ENCODE data around the gene NDST3. TPM values are rescaled to one million over a fixed set of nuclear protein-coding genes. Genes with fewer than 3 reads are reported as not detected.

Gene NDST3
- polyA plus RNA-seq, 1 of the 3 experiments (the other 2 are of a cell fraction) = 1.2 TPM

DNA sequence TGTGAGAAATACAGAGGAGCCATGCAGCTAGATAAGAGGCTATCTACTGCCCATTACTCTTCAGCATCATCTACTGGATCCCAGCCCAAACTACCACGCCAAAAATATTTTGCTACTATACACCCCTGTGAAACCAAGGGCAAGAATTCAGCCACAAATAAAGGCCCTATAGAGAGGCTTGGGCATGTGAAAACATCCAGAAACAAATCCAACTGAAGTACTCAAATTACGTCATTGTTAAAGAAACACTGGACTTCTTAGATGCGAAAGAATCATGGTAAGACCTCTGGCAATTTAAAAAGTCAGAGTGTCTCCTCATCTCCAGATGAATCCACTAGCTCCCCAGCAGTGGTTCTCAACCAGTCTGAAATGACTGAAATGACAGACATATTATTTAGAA, 12.8 kb downstream of the NDST3 start:
- H3K4me2 ChIP-seq = no peak overlapping the region
- DNase-seq = no peak
- H3K27ac ChIP-seq (ENCODE audit: low read depth in 2 of 2, low read length in 1 of 2) = no peak overlapping the region
- no peaks in the 10 kb centered on the region for H3K4me1 ChIP-seq (ENCODE audit: control insufficient read depth in 1 of 2, insufficient read depth in 2 of 2, low read depth in 1 of 2, low read length in 1 of 2)
- H2AFZ ChIP-seq (ENCODE audit: low read depth) = no peak overlapping the region
- H3F3A ChIP-seq (replicated peaks; ENCODE audit: insufficient read depth) = no peaks in the 10 kb centered on the region
- POLR2A ChIA-PET = no interaction called here
- H3K79me2 ChIP-seq (ENCODE audit: insufficient read depth) = no peaks in the 10 kb centered on the region
- no peaks in the 10 kb centered on the region for H3K36me3 ChIP-seq (replicated peaks in 1 of 2; ENCODE audit: control insufficient read depth in 1 of 2, insufficient read depth in 2 of 2, low read length in 1 of 2)
- CTCF ChIA-PET = interaction anchor here (1.5 kb wide), 1 partner anchor 12 kb away, joined by 12 read pairs; the partner anchor contains the start of gene NDST3
- no peak overlapping the region for H3K9ac ChIP-seq
- H3K4me3 ChIP-seq (ENCODE audit: low read depth in 2 of 2, low read length in 1 of 2) = no peak overlapping the region
- H3K9me2 ChIP-seq = no peaks in the 10 kb centered on the region
- no peaks in the 10 kb centered on the region for H3K27me3 ChIP-seq (ENCODE audit: insufficient read depth)
- TF ChIP-seq SIN3A (IDR thresholded peaks at IDR 0.05; ENCODE audit: borderline replicate concordance, low read depth, low read length) (no peak), POLR2AphosphoS5 (IDR thresholded peaks at IDR 0.05; ENCODE audit: low read depth, low read length) (no peak), ELF1 (IDR thresholded peaks at IDR 0.05) (no peak), MXI1 (IDR thresholded peaks at IDR 0.05; ENCODE audit: low read depth, low read length) (no peak), RXRA (IDR thresholded peaks at IDR 0.05; ENCODE audit: borderline replicate concordance, low read depth) (no peak), JUND (IDR thresholded peaks at IDR 0.05) (no peak), TEAD4 (IDR thresholded peaks at IDR 0.05; ENCODE audit: borderline replicate concordance, insufficient read depth) (no peak)
- TF ChIP-seq, protein P1, sequence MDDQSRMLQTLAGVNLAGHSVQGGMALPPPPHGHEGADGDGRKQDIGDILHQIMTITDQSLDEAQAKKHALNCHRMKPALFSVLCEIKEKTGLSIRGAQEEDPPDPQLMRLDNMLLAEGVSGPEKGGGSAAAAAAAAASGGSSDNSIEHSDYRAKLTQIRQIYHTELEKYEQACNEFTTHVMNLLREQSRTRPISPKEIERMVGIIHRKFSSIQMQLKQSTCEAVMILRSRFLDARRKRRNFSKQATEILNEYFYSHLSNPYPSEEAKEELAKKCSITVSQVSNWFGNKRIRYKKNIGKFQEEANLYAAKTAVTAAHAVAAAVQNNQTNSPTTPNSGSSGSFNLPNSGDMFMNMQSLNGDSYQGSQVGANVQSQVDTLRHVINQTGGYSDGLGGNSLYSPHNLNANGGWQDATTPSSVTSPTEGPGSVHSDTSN (IDR thresholded peaks at IDR 0.05) = no peak
- TF ChIP-seq, protein P2, sequence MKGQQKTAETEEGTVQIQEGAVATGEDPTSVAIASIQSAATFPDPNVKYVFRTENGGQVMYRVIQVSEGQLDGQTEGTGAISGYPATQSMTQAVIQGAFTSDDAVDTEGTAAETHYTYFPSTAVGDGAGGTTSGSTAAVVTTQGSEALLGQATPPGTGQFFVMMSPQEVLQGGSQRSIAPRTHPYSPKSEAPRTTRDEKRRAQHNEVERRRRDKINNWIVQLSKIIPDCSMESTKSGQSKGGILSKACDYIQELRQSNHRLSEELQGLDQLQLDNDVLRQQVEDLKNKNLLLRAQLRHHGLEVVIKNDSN (IDR thresholded peaks at IDR 0.05; ENCODE audit: borderline replicate concordance, low read depth) = no peak
- 83% methylated on average over 3 of the region's 3 CpGs for WGBS (ENCODE audit: low lambda C conversion rate)
- 0 out of 2 replicates have a peak, but pooled peaks cover 5% of the 10 kb centered on the region for H3K9me3 ChIP-seq
- no peaks in the 10 kb centered on the region for H4K20me1 ChIP-seq (ENCODE audit: insufficient read depth)

DNA sequence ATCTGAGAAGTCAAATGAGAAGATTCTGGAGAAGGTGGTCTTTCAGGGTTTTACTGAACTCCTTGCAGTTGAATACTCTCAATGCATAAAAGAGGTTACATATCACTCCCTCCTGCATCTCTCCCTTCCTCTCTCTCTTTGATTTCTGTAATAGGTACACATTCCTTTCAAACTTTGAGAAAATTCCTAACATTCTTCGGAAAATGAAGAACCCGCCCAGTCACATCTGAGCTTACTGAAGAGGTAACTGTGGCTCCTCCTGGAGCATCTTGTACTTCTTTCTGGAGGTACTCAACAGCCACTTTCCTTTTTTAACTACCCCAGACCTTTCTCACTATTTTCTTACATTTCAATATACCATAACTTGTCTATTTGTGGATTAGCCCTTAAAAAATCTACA, 24.7 kb downstream of the NDST3 start:
- Histone ChIP-seq H3K4me2 (no peak overlapping the region), H4K20me1 (ENCODE audit: insufficient read depth) (no peaks in the 10 kb centered on the region), H3K9me3 (no peaks in the 10 kb centered on the region), H2AFZ (ENCODE audit: low read depth) (no peak overlapping the region), H3K4me3 (ENCODE audit: low read depth in 2 of 2, low read length in 1 of 2) (no peak overlapping the region), H3K36me3 (replicated peaks in 1 of 2; ENCODE audit: control insufficient read depth in 1 of 2, insufficient read depth in 2 of 2, low read length in 1 of 2) (no peaks in the 10 kb centered on the region), H3F3A (replicated peaks; ENCODE audit: insufficient read depth) (no peaks in the 10 kb centered on the region), H3K27ac (ENCODE audit: low read depth in 2 of 2, low read length in 1 of 2) (no peak overlapping the region), H3K9me2 (no peaks in the 10 kb centered on the region), H3K4me1 (ENCODE audit: control insufficient read depth in 1 of 2, insufficient read depth in 2 of 2, low read depth in 1 of 2, low read length in 1 of 2) (no peaks in the 10 kb centered on the region), H3K79me2 (ENCODE audit: insufficient read depth) (no peaks in the 10 kb centered on the region), H3K27me3 (ENCODE audit: insufficient read depth) (no peaks in the 10 kb centered on the region), H3K9ac (no peak overlapping the region)
- no peak for TF ChIP-seq FOXM1 (IDR thresholded peaks at IDR 0.05; ENCODE audit: low read depth)
- no peak for TF ChIP-seq NFIC (IDR thresholded peaks at IDR 0.05; ENCODE audit: borderline replicate concordance)
- TF ChIP-seq RAD21 (IDR thresholded peaks at IDR 0.05; ENCODE audit: low read length) = no peak
- TF ChIP-seq TEAD4 (IDR thresholded peaks at IDR 0.05; ENCODE audit: borderline replicate concordance, insufficient read depth) = no peak
- TF ChIP-seq, protein P3, sequence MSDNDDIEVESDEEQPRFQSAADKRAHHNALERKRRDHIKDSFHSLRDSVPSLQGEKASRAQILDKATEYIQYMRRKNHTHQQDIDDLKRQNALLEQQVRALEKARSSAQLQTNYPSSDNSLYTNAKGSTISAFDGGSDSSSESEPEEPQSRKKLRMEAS (IDR thresholded peaks at IDR 0.05; ENCODE audit: low read depth) = no peak
- TF ChIP-seq YY1 (IDR thresholded peaks at IDR 0.05; ENCODE audit: low read depth) = no peak
- TF ChIP-seq MEF2A (IDR thresholded peaks at IDR 0.05; ENCODE audit: borderline replicate concordance, low read depth) = no peak
- TF ChIP-seq, protein P4, sequence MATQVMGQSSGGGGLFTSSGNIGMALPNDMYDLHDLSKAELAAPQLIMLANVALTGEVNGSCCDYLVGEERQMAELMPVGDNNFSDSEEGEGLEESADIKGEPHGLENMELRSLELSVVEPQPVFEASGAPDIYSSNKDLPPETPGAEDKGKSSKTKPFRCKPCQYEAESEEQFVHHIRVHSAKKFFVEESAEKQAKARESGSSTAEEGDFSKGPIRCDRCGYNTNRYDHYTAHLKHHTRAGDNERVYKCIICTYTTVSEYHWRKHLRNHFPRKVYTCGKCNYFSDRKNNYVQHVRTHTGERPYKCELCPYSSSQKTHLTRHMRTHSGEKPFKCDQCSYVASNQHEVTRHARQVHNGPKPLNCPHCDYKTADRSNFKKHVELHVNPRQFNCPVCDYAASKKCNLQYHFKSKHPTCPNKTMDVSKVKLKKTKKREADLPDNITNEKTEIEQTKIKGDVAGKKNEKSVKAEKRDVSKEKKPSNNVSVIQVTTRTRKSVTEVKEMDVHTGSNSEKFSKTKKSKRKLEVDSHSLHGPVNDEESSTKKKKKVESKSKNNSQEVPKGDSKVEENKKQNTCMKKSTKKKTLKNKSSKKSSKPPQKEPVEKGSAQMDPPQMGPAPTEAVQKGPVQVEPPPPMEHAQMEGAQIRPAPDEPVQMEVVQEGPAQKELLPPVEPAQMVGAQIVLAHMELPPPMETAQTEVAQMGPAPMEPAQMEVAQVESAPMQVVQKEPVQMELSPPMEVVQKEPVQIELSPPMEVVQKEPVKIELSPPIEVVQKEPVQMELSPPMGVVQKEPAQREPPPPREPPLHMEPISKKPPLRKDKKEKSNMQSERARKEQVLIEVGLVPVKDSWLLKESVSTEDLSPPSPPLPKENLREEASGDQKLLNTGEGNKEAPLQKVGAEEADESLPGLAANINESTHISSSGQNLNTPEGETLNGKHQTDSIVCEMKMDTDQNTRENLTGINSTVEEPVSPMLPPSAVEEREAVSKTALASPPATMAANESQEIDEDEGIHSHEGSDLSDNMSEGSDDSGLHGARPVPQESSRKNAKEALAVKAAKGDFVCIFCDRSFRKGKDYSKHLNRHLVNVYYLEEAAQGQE (IDR thresholded peaks at IDR 0.05; ENCODE audit: low read depth, low read length) = no peak
- DNase-seq = no peak
- POLR2A ChIA-PET = no interaction called here
- CTCF ChIA-PET = interaction anchor here (0.8 kb wide), 1 partner anchor 25 kb away, joined by 3 read pairs; the partner anchor contains the start of gene NDST3
- 79% methylated on average over 2 of the region's 2 CpGs for WGBS (ENCODE audit: low lambda C conversion rate)

Measured in SK-N-SH (cell line).